ENCODE data around the gene MRPL44. TPM values are rescaled to one million over a fixed set of nuclear protein-coding genes. Genes with fewer than 3 reads are reported as not detected.

The MRPL44 gene
- total RNA-seq, 4 donors from 2014 or later, result 18.3 to 24.7 (median 19.6) TPM

GRCh38 chr2:223943135-223943534 lies 14.1 kb upstream of the MRPL44 start:
- DNase-seq (ENCODE audit: extremely low spot score), result no peak
- WGBS, result 87% methylated on average over 1 of the region's 1 CpG
- H3K9me3 ChIP-seq, result no peaks in the 10 kb centered on the region
- no peaks in the 10 kb centered on the region for H3K36me3 ChIP-seq
- H3K4me1 ChIP-seq, result peaks cover 44 to 64% (median 52%) of the 10 kb centered on the region in 4 donors
- TF ChIP-seq EP300 (IDR thresholded peaks at IDR 0.05), result no peak
- no peak for TF ChIP-seq POLR2A (IDR thresholded peaks at IDR 0.05; ENCODE audit: low read depth)
- no peak for TF ChIP-seq POLR2AphosphoS5 (IDR thresholded peaks at IDR 0.05)
- TF ChIP-seq CTCF (IDR thresholded peaks at IDR 0.05), result no peak
- H3K4me3 ChIP-seq, result peak overlapping the region; percentile 85 to 99 (median 92)
- peak overlapping the region in 2 of 4 donors; percentile 91 to 94 for H3K27ac ChIP-seq (replicated peaks in 1 of 4)
- intact Hi-C loops (cut with DNase I), result no loop called here
- no peaks in the 10 kb centered on the region for H3K27me3 ChIP-seq

GRCh38 chr2:223943561-223944008 lies 13.7 kb upstream of the MRPL44 start:
- intact Hi-C loops (cut with DNase I), result no loop called here

GRCh38 chr2:223944166-223944702 lies 13.0 kb upstream of the MRPL44 start:
- intact Hi-C loops (cut with DNase I), result no loop called here
- WGBS, result under 1% methylated on average over 35 of the region's 46 CpGs
- H3K27ac ChIP-seq (replicated peaks in 1 of 4), result peak overlapping the region; percentile 90 to 94 (median 92)
- DNase-seq (ENCODE audit: extremely low spot score), result no peak
- no peaks in the 10 kb centered on the region for H3K27me3 ChIP-seq
- TF ChIP-seq CTCF (IDR thresholded peaks at IDR 0.05) (no peak), EP300 (IDR thresholded peaks at IDR 0.05) (no peak), POLR2AphosphoS5 (IDR thresholded peaks at IDR 0.05) (no peak), POLR2A (IDR thresholded peaks at IDR 0.05; ENCODE audit: low read depth) (no peak)
- H3K4me1 ChIP-seq, result peaks cover 36 to 55% (median 44%) of the 10 kb centered on the region in 4 donors
- H3K36me3 ChIP-seq, result no peaks in the 10 kb centered on the region
- H3K4me3 ChIP-seq, result peak overlapping the region; percentile 85 to 99 (median 92)
- no peaks in the 10 kb centered on the region for H3K9me3 ChIP-seq

More at GRCh38 chr2:223943561-223944008, 13.7 kb upstream of the MRPL44 start:
- Histone ChIP-seq H3K4me3 (peak overlapping the region; percentile 85 to 99 (median 92)), H3K27me3 (no peaks in the 10 kb centered on the region), H3K36me3 (no peaks in the 10 kb centered on the region), H3K9me3 (no peaks in the 10 kb centered on the region), H3K27ac (replicated peaks in 1 of 4) (peak overlapping the region; percentile 90 to 94 (median 92)), H3K4me1 (peaks cover 41 to 61% (median 48%) of the 10 kb centered on the region in 4 donors)
- DNase-seq (ENCODE audit: extremely low spot score), result no peak
- 14% methylated on average over 7 of the region's 7 CpGs for WGBS
- TF ChIP-seq EP300 (IDR thresholded peaks at IDR 0.05), result no peak
- no peak for TF ChIP-seq POLR2A (IDR thresholded peaks at IDR 0.05; ENCODE audit: low read depth)
- TF ChIP-seq POLR2AphosphoS5 (IDR thresholded peaks at IDR 0.05), result no peak
- no peak for TF ChIP-seq CTCF (IDR thresholded peaks at IDR 0.05)

- WGBS, result 2% methylated on average over 28 of the region's 87 CpGs
- no peaks in the 10 kb centered on the region for H3K36me3 ChIP-seq
- H3K9me3 ChIP-seq, result no peaks in the 10 kb centered on the region
- H3K4me1 ChIP-seq, result peaks cover 29 to 49% (median 39%) of the 10 kb centered on the region in 4 donors
- DNase-seq (ENCODE audit: extremely low spot score), result peak; percentile 94
- intact Hi-C loops (cut with DNase I), result no loop called here
- TF ChIP-seq POLR2AphosphoS5 (IDR thresholded peaks at IDR 0.05), result peak; percentile 92
- TF ChIP-seq CTCF (IDR thresholded peaks at IDR 0.05), result peak in 1 of 3 experiments; percentile 18
- TF ChIP-seq EP300 (IDR thresholded peaks at IDR 0.05), result no peak
- peak; percentile 59 for TF ChIP-seq POLR2A (IDR thresholded peaks at IDR 0.05; ENCODE audit: low read depth)
- peak within 1 kb of the TSS; percentile 85 to 99 (median 92) for H3K4me3 ChIP-seq
- no peaks in the 10 kb centered on the region for H3K27me3 ChIP-seq
- H3K27ac ChIP-seq (replicated peaks in 1 of 4), result peak within 1 kb of the TSS; percentile 90 to 94 (median 92)
These were observed 12.3 kb upstream of the MRPL44 start, which contains the start of gene WDFY1 for GRCh38 chr2:223944703-223945531. WDFY1 (minus strand) TSS chr2:223945335; CDS start chr2:223945284, 51 bp downstream.
